HL-60 (cell line): ENCODE data around the gene SEC14L5.

Experiments used
- CTCF ChIP-seq: IDR thresholded peaks from one replicate; pipeline ENCODE4 v1.5.1; 2011; ENCODE audit warnings: low read length, control low read depth, inconsistent platforms; ENCODE audit not compliant: insufficient read depth
- POLR2AphosphoS5 ChIP-seq: IDR thresholded peaks from 2 replicates; pipeline ENCODE4 v1.6.1; 2012; ENCODE audit warnings: low read depth
- SPI1 ChIP-seq: IDR thresholded peaks from 2 replicates; pipeline ENCODE4 v1.6.1; 2012; ENCODE audit warnings: low read depth, mild to moderate bottlenecking, borderline replicate concordance
- TF ChIP-seq, protein P1 (sequence below): IDR thresholded peaks from 2 replicates; pipeline ENCODE4 v1.6.1; 2012; ENCODE audit warnings: low read depth; ENCODE audit not compliant: insufficient replicate concordance

- no peak for TF ChIP-seq CTCF
- TF ChIP-seq, protein P1, sequence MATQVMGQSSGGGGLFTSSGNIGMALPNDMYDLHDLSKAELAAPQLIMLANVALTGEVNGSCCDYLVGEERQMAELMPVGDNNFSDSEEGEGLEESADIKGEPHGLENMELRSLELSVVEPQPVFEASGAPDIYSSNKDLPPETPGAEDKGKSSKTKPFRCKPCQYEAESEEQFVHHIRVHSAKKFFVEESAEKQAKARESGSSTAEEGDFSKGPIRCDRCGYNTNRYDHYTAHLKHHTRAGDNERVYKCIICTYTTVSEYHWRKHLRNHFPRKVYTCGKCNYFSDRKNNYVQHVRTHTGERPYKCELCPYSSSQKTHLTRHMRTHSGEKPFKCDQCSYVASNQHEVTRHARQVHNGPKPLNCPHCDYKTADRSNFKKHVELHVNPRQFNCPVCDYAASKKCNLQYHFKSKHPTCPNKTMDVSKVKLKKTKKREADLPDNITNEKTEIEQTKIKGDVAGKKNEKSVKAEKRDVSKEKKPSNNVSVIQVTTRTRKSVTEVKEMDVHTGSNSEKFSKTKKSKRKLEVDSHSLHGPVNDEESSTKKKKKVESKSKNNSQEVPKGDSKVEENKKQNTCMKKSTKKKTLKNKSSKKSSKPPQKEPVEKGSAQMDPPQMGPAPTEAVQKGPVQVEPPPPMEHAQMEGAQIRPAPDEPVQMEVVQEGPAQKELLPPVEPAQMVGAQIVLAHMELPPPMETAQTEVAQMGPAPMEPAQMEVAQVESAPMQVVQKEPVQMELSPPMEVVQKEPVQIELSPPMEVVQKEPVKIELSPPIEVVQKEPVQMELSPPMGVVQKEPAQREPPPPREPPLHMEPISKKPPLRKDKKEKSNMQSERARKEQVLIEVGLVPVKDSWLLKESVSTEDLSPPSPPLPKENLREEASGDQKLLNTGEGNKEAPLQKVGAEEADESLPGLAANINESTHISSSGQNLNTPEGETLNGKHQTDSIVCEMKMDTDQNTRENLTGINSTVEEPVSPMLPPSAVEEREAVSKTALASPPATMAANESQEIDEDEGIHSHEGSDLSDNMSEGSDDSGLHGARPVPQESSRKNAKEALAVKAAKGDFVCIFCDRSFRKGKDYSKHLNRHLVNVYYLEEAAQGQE = no peak
- TF ChIP-seq POLR2AphosphoS5 = no peak
- no peak for TF ChIP-seq SPI1
These were observed 29.6 kb downstream of the SEC14L5 start for GRCh38 chr16:4987580-4988374.
